IMR-90 (cell line): ENCODE measurements around the gene ZNF274. TPM values are rescaled to one million over a fixed set of nuclear protein-coding genes. Genes with fewer than 3 reads are reported as not detected.

Source experiments
- ATAC-seq: fragments of 200-7000 bp; cut with Tn5 transposase; 2 replicates; pipeline ENCODE4 v1.9.1; 2020; ENCODE audit warnings: low read depth, mild to moderate bottlenecking, moderate library complexity
- BruUV-seq: library from RNA; stranded (reverse); fragments of 400-500 nt; replicated peaks from 2 replicates; lab custom pipeline; 2021; lab: Mats Ljungman, UMichigan
- CTCF ChIA-PET: fragments of 300-600 bp; formaldehyde crosslinking; extraction: SDS; loops from one replicate; lab custom pipeline; 2021; ENCODE audit warnings: antibody characterized with exemption; lab: Yijun Ruan, JAX
- POLR2A ChIA-PET: fragments of 300-600 bp; sonication (Branson Sonifier 250); formaldehyde crosslinking; loops from one replicate; lab custom pipeline; 2022; ENCODE audit warnings: antibody characterized with exemption; ENCODE audit not compliant: unreplicated experiment; lab: Charles Lee
- DNase-seq: peaks from one replicate; pipeline ENCODE4 v3.0.0; 2013
- H2AFZ ChIP-seq: replicated peaks from 2 replicates; pipeline ENCODE3; 2013; ENCODE audit warnings: low read length, mild to moderate bottlenecking; ENCODE audit not compliant: poor library complexity
- H2AK5ac ChIP-seq: 2 replicates; pipeline ENCODE4 v1.6.1; 2013; ENCODE audit warnings: low read depth, low read length, inconsistent platforms
- H2AK9ac ChIP-seq: replicated peaks from 2 replicates; pipeline ENCODE3; 2013; ENCODE audit warnings: mild to moderate bottlenecking, low read depth, low read length, moderate library complexity; ENCODE audit not compliant: poor library complexity
- H2BK120ac ChIP-seq: 2 replicates; pipeline ENCODE4 v1.6.1; 2013; ENCODE audit warnings: low read depth, low read length, inconsistent platforms
- H2BK15ac ChIP-seq: 3 replicates; pipeline ENCODE4 v1.6.1; 2013; ENCODE audit warnings: low read depth, low read length, inconsistent platforms
- H2BK20ac ChIP-seq: 2 replicates; pipeline ENCODE4 v1.6.1; 2013; ENCODE audit warnings: low read depth, mild to moderate bottlenecking, inconsistent platforms, low read length, moderate library complexity
- H2BK5ac ChIP-seq: 2 replicates; pipeline ENCODE4 v1.6.1; 2013; ENCODE audit warnings: mild to moderate bottlenecking, low read depth, low read length, inconsistent platforms; ENCODE audit not compliant: poor library complexity, severe bottlenecking
- H3K14ac ChIP-seq: replicated peaks from 2 replicates; pipeline ENCODE4 v1.6.1; 2013; ENCODE audit warnings: low read depth, low read length, inconsistent platforms
- H3K18ac ChIP-seq: 2 replicates; pipeline ENCODE4 v1.6.1; 2013; ENCODE audit warnings: low read depth, low read length, control low read depth
- H3K23ac ChIP-seq: 2 replicates; pipeline ENCODE4 v1.6.1; 2013; ENCODE audit warnings: low read depth, low read length, inconsistent platforms
- H3K27ac ChIP-seq: 2 replicates; pipeline ENCODE4 v1.5.1; 2013; ENCODE audit warnings: mild to moderate bottlenecking, control low read depth, low read length; ENCODE audit not compliant: insufficient read depth
- H3K27me3 ChIP-seq: 2 replicates; pipeline ENCODE4 v1.6.1; 2013; ENCODE audit warnings: low read length; ENCODE audit not compliant: control insufficient read depth, insufficient read depth
- H3K36me3 ChIP-seq: 2 replicates; pipeline ENCODE4 v1.6.1; 2013; ENCODE audit warnings: low read length, mixed read lengths; ENCODE audit not compliant: control insufficient read depth, insufficient read depth
- H3K4ac ChIP-seq: 2 replicates; pipeline ENCODE4 v1.6.1; 2013; ENCODE audit warnings: low read depth, low read length, inconsistent platforms
- H3K4me1 ChIP-seq: 2 replicates; pipeline ENCODE4 v1.6.1; 2013; ENCODE audit warnings: low read length, mixed read lengths; ENCODE audit not compliant: control insufficient read depth, insufficient read depth
- H3K4me2 ChIP-seq: 2 replicates; pipeline ENCODE4 v1.6.1; 2013; ENCODE audit warnings: low read depth, mild to moderate bottlenecking, control low read depth, low read length, moderate library complexity
- H3K4me3 ChIP-seq: 2 replicates; pipeline ENCODE4 v1.5.1; 2013; ENCODE audit warnings: low read depth, mild to moderate bottlenecking, control low read depth, low read length, moderate library complexity; ENCODE audit not compliant: insufficient read depth
- H3K56ac ChIP-seq: 2 replicates; pipeline ENCODE4 v1.6.1; 2013; ENCODE audit warnings: low read length, inconsistent platforms; ENCODE audit not compliant: insufficient read depth; ENCODE audit errors: extremely low read depth
- H3K79me1 ChIP-seq, 2 experiments: 2 replicates each; pipeline ENCODE4 v1.6.1; 2013; ENCODE audit warnings: low read length in 2 of 2, inconsistent platforms in 1 of 2, low read depth in 1 of 2
- H3K9ac ChIP-seq: 2 replicates; pipeline ENCODE4 v1.6.1; 2013; ENCODE audit warnings: low read depth, low read length, control low read depth
- H3K9me1 ChIP-seq: 2 replicates; pipeline ENCODE4 v1.6.1; 2013; ENCODE audit warnings: low read length, inconsistent platforms; ENCODE audit not compliant: insufficient read depth
- H3K9me3 ChIP-seq: 2 replicates; pipeline ENCODE4 v1.6.1; 2013; ENCODE audit warnings: low read length; ENCODE audit not compliant: control insufficient read depth, insufficient read depth
- H4K20me1 ChIP-seq: 2 replicates; pipeline ENCODE4 v1.6.1; 2013; ENCODE audit warnings: low read length, inconsistent platforms; ENCODE audit not compliant: insufficient read depth
- H4K5ac ChIP-seq: 2 replicates; pipeline ENCODE4 v1.6.1; 2013; ENCODE audit warnings: mild to moderate bottlenecking, low read depth, low read length, control low read depth
- H4K8ac ChIP-seq, 2 experiments: 2 replicates each; pipeline ENCODE4 v1.6.1; 2013; ENCODE audit warnings: low read depth in 2 of 2, low read length in 2 of 2, control low read depth in 1 of 2, inconsistent platforms in 1 of 2
- H4K91ac ChIP-seq: 2 replicates; pipeline ENCODE4 v1.6.1; 2013; ENCODE audit warnings: low read depth, low read length, inconsistent platforms; ENCODE audit not compliant: insufficient read depth
- BHLHE40 ChIP-seq: fragments of 150-350 bp; IDR thresholded peaks from 2 replicates; pipeline ENCODE4 v1.6.1; 2016; ENCODE audit warnings: mild to moderate bottlenecking, low read depth, low read length
- CEBPB ChIP-seq: IDR thresholded peaks from 2 replicates; pipeline ENCODE4 v1.6.1; 2012; ENCODE audit warnings: low read depth, low read length, improper control_type of control experiment
- CHD1 ChIP-seq: IDR thresholded peaks from 2 replicates; pipeline ENCODE4 v1.6.1; 2012; ENCODE audit warnings: low read depth, low read length, improper control_type of control experiment
- FOS ChIP-seq: fragments of 150-350 bp; IDR thresholded peaks from 2 replicates; pipeline ENCODE4 v1.6.1; 2016; ENCODE audit warnings: low read depth, low read length
- MAFK ChIP-seq: IDR thresholded peaks from 2 replicates; pipeline ENCODE4 v1.6.1; 2012; ENCODE audit warnings: low read depth, low read length, improper control_type of control experiment
- MXI1 ChIP-seq: IDR thresholded peaks from 2 replicates; pipeline ENCODE4 v1.6.1; 2012; ENCODE audit warnings: low read depth, mild to moderate bottlenecking, low read length, moderate library complexity, borderline replicate concordance
- NFE2L2 ChIP-seq: fragments of 150-350 bp; IDR thresholded peaks from 2 replicates; pipeline ENCODE4 v1.6.1; 2016; ENCODE audit warnings: low read depth, mild to moderate bottlenecking, low read length
- POLR2A ChIP-seq: IDR thresholded peaks from 2 replicates; pipeline ENCODE4 v1.6.1; 2012; ENCODE audit warnings: mild to moderate bottlenecking, low read depth, low read length
- RAD21 ChIP-seq: IDR thresholded peaks from 2 replicates; pipeline ENCODE4 v1.6.1; 2012; ENCODE audit warnings: low read length, improper control_type of control experiment
- RCOR1 ChIP-seq: IDR thresholded peaks from 2 replicates; pipeline ENCODE4 v1.6.1; 2012; ENCODE audit warnings: mild to moderate bottlenecking, low read length, improper control_type of control experiment; ENCODE audit not compliant: insufficient replicate concordance
- RFX5 ChIP-seq: IDR thresholded peaks from 2 replicates; pipeline ENCODE4 v1.8.0; 2012; ENCODE audit warnings: low read depth, mild to moderate bottlenecking, low read length, moderate library complexity
- SMC3 ChIP-seq: fragments of 150-350 bp; IDR thresholded peaks from 2 replicates; pipeline ENCODE4 v1.6.1; 2016; ENCODE audit warnings: low read depth, mild to moderate bottlenecking, antibody characterized with exemption, low read length, moderate library complexity
- WGBS, 2 experiments: methylation state at CpG; one replicate each; pipeline versions ENCODE4 v1.1.5 to v1.1.7; 2013; ENCODE audit warnings: missing lambda C conversion rate in 2 of 2; ENCODE audit not compliant: insufficient read length in 1 of 2; ENCODE audit errors: extremely low coverage in 2 of 2; 5-methylcytosine and 5-hydroxymethylcytosine counted together
- dilution Hi-C: fragments of 300-500 bp; cut with HindIII; formaldehyde crosslinking; loops from one replicate; pipeline ENCODE4 v1.14.3; 2018; ENCODE audit warnings: low sequenced_read_pairs; ENCODE audit not compliant: unreplicated experiment
- in situ Hi-C: fragments of 300-500 bp; cut with MboI; formaldehyde crosslinking; loops from 3 replicates; pipeline ENCODE4 v1.14.3; 2019; ENCODE audit warnings: low sequenced_read_pairs, inconsistent platforms, mixed read lengths
- intact Hi-C: fragments of 100-400 bp; cut with micrococcal nuclease; formaldehyde crosslinking; loops from 2 replicates; pipeline ENCODE4 v1.10.0; 2022
- polyA plus RNA-seq, 3 experiments: library from polyadenylated mRNA; depleted of rRNA; stranded (reverse); fragments of >200 nt; gene quantifications; 2 replicates each; pipeline ENCODE4 v1.2.3, GENCODE V29; 2012; ENCODE audit warnings: low replicate concordance in 1 of 3
- total RNA-seq: library from RNA; depleted of rRNA; stranded (reverse); fragments of >200 nt; gene quantifications from 2 replicates; pipeline ENCODE4 v1.2.3, GENCODE V29; 2012
- TF ChIP-seq, protein P1 (sequence below): fragments of 150-350 bp; IDR thresholded peaks from 2 replicates; pipeline ENCODE4 v1.6.1; 2016; ENCODE audit warnings: low read depth, mild to moderate bottlenecking, low read length, moderate library complexity, borderline replicate concordance
- TF ChIP-seq, protein P2 (sequence below): conservative IDR thresholded peaks from 2 replicates; pipeline ENCODE4 v1.5.1; 2012; ENCODE audit warnings: mild to moderate bottlenecking, low read depth, low read length, improper control_type of control experiment
- TF ChIP-seq, protein P3 (sequence below): fragments of 150-350 bp; IDR thresholded peaks from 2 replicates; pipeline ENCODE4 v1.6.1; 2017; ENCODE audit warnings: mild to moderate bottlenecking, antibody characterized with exemption, low read length, low read depth

ZNF274 gene
- total and polyA plus RNA-seq, 2 of the 4 experiments (the other 2 are of a cell fraction): 12.1 to 15.2 TPM

DNA sequence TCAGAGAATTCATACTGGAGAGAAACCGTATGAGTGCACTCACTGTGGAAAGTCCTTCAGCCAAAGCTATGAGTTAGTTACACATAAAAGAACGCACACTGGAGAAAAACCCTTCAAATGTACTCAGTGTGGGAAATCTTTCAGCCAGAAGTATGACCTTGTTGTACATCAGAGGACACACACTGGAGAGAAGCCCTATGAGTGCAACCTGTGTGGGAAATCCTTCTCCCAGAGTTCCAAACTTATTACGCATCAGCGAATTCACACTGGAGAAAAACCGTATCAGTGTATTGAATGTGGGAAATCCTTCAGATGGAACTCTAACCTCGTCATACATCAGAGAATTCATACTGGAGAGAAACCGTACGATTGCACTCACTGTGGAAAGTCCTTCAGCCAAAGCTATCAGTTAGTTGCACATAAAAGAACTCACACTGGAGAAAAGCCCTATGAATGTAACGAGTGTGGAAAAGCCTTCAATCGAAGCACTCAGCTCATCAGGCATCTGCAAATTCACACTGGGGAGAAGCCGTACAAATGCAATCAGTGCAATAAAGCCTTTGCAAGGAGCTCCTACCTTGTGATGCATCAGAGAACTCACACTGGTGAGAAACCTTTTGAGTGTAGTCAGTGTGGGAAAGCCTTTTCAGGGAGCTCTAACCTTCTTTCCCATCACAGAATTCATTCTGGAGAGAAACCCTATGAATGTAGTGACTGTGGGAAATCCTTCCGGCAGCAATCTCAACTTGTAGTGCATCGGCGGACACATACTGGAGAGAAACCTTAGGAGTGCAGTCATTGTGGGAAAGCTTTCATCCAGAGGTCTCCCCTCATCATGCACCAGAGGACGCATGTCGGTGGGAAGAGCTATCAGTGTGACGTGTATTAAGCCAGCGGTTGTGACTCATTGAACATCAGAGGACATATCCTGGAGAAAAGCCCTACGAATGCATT lies 79.4 kb downstream of the ZNF274 start:
- in situ Hi-C loops: no loop called here
- peaks cover 99% of the 10 kb centered on the region for H3K9me3 ChIP-seq
- BruUV-seq: no TSS peak
- TF ChIP-seq CEBPB: no peak
- no peak for TF ChIP-seq FOS
- TF ChIP-seq RAD21: no peak
- TF ChIP-seq POLR2A: no peak
- TF ChIP-seq, protein P1, sequence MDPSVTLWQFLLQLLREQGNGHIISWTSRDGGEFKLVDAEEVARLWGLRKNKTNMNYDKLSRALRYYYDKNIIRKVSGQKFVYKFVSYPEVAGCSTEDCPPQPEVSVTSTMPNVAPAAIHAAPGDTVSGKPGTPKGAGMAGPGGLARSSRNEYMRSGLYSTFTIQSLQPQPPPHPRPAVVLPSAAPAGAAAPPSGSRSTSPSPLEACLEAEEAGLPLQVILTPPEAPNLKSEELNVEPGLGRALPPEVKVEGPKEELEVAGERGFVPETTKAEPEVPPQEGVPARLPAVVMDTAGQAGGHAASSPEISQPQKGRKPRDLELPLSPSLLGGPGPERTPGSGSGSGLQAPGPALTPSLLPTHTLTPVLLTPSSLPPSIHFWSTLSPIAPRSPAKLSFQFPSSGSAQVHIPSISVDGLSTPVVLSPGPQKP: no peak
- no peak for TF ChIP-seq SMC3
- TF ChIP-seq, protein P2, sequence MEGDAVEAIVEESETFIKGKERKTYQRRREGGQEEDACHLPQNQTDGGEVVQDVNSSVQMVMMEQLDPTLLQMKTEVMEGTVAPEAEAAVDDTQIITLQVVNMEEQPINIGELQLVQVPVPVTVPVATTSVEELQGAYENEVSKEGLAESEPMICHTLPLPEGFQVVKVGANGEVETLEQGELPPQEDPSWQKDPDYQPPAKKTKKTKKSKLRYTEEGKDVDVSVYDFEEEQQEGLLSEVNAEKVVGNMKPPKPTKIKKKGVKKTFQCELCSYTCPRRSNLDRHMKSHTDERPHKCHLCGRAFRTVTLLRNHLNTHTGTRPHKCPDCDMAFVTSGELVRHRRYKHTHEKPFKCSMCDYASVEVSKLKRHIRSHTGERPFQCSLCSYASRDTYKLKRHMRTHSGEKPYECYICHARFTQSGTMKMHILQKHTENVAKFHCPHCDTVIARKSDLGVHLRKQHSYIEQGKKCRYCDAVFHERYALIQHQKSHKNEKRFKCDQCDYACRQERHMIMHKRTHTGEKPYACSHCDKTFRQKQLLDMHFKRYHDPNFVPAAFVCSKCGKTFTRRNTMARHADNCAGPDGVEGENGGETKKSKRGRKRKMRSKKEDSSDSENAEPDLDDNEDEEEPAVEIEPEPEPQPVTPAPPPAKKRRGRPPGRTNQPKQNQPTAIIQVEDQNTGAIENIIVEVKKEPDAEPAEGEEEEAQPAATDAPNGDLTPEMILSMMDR: no peak
- no peak for TF ChIP-seq RCOR1
- TF ChIP-seq, protein P3, sequence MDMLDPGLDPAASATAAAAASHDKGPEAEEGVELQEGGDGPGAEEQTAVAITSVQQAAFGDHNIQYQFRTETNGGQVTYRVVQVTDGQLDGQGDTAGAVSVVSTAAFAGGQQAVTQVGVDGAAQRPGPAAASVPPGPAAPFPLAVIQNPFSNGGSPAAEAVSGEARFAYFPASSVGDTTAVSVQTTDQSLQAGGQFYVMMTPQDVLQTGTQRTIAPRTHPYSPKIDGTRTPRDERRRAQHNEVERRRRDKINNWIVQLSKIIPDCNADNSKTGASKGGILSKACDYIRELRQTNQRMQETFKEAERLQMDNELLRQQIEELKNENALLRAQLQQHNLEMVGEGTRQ: no peak
- no peak for TF ChIP-seq NFE2L2
- no peak for TF ChIP-seq BHLHE40
- no peak for TF ChIP-seq MXI1
- TF ChIP-seq MAFK: no peak
- no peak for TF ChIP-seq RFX5
- TF ChIP-seq CHD1: no peak

More for the DNA sequence above, 79.4 kb downstream of the ZNF274 start:
- Histone ChIP-seq H3K4me1 (no peaks in the 10 kb centered on the region), H2AK5ac (no peak overlapping the region), H2BK20ac (no peak overlapping the region), H3K4ac (no peak overlapping the region), H3K56ac (no peak overlapping the region), H3K27ac (no peak overlapping the region), H3K4me3 (no peak overlapping the region), H3K9me1 (no peaks in the 10 kb centered on the region), H4K8ac (no peak overlapping the region), H4K20me1 (no peaks in the 10 kb centered on the region), H3K18ac (no peak overlapping the region), H2BK15ac (no peak overlapping the region), H3K4me2 (no peak overlapping the region), H4K5ac (no peak overlapping the region), H3K27me3 (no peaks in the 10 kb centered on the region), H3K79me1 (peaks cover 6 to 10% of the 10 kb centered on the region in 2 experiments), H2AK9ac (no peak overlapping the region), H2BK5ac (no peak overlapping the region), H3K9ac (no peak overlapping the region), H2BK120ac (no peak overlapping the region), H3K36me3 (peaks cover 76% of the 10 kb centered on the region), H2AFZ (no peak overlapping the region), H4K91ac (no peak overlapping the region), H3K23ac (no peak overlapping the region), H3K14ac (no peak overlapping the region)
- POLR2A ChIA-PET: no interaction called here
- intact Hi-C loops: no loop called here
- ATAC-seq (no peak), DNase-seq (no peak)
- dilution Hi-C loops: no loop called here
- whole genome bisulfite sequencing, 2 experiments: 98% methylated on average over 8 of the region's 19 CpGs; no CpG with 5 or more reads in 1 of the 2 experiments
- CTCF ChIA-PET: no interaction called here
